NOMO-1 treated with dmso at 0.1 percent for 144 hours (cell line): ENCODE measurements around the gene ADNP.
A peak's percentile ranks its signal among the peaks of the same experiment; 100 is the strongest.
"Not testable (repeated sequence)": the region's sequence is repeated elsewhere in the genome, so short reads cannot be mapped to it uniquely, and the experiment has no call there.

Source experiments
- DNase-seq: peaks from one replicate; lab custom pipeline; 2025; ENCODE audit not compliant: unreplicated experiment; lab: John Stamatoyannopoulos, UW

Gene ADNP

GRCh38 chr20:50931306-50932015, at the start of gene ADNP:
Gene ADNP (minus strand): TSS chr20:50931437. CDS start chr20:50903996, 27,441 bp downstream.
- DNase-seq = peak; percentile 83

DNA sequence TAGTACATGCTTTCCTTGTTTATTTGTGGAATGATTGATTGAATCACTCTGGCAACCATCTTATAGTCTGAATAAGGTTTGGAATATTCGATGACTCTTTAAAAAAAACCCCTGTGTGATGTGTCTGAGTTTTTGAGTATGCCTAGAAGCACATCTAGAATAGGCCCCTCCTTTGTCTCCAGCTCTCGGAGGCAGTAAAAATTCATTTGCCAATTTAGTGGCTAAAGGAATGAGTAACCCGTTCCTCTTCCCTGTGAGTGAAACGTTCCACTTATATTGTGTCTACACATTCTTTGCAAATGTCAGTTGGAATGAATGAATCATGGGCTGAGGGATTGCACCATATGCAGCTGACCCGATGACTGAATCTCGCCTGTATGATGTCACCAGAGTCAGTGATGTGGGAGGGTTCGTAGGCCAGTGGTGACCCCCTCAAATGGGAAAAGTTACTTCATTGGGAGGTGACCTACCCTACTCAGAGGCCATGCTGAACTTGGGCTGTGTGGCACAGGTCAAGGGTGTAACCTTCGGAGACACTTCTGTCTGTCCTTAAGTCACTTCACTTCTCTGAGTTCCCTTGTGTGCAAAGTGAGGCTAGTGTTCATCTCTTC, 48.9 kb upstream of the ADNP start:
- peak; percentile 57 for DNase-seq

- DNase-seq = not testable (repeated sequence)
These were observed 47.3 kb upstream of the ADNP start for GRCh38 chr20:50978533-50978932.

GRCh38 chr20:50977066-50978021, 46.1 kb upstream of the ADNP start:
- DNase-seq = no peak

- DNase-seq = no peak
These were observed 44.6 kb upstream of the ADNP start for GRCh38 chr20:50975701-50976330.

DNA sequence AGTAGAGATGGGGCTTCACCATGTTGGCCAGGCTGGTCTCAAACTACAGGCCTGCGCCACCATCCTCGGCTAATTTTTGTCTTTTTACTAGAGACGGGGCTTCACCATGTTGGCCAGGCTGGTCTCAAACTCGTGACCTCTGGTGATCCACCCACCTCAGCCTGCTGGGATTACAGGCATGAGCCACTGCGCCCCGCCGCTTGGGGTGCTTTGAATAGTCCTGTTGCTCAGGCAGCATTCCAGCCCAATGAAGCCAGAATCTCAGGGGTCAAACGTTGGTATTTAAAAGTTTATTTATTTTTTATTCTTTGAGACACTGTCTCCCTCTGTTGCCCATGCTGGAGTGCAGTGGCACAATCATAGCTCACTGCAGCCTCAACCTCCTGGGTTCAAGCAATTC, 38.7 kb upstream of the ADNP start:
- no peak for DNase-seq

DNA sequence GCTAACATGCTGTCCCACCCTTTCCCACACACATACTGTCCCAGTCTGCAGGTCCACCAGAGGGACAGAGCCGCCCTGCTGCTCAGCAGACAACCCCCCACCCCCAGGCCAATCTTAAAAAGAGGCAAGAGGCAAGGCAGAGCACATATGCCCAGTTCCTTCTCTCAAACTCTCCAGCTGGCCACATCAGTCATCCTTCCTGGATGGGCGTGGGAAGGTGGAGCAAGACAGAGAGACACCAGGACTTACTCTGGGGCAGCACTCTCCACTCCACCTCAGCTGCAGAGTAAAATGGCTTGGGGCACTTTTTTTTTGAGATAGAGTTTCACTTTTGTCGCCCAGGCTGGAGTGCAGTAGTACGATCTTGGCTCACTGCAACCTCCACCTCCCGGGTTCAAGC, 38.2 kb upstream of the ADNP start:
- no peak for DNase-seq

- DNase-seq = no peak
These were observed 37.1 kb upstream of the ADNP start for GRCh38 chr20:50968289-50968688.

GRCh38 chr20:50967586-50967985, 36.3 kb upstream of the ADNP start:
- no peak for DNase-seq

- no peak for DNase-seq
These were observed 28.4 kb upstream of the ADNP start for GRCh38 chr20:50959543-50960126.

DNA sequence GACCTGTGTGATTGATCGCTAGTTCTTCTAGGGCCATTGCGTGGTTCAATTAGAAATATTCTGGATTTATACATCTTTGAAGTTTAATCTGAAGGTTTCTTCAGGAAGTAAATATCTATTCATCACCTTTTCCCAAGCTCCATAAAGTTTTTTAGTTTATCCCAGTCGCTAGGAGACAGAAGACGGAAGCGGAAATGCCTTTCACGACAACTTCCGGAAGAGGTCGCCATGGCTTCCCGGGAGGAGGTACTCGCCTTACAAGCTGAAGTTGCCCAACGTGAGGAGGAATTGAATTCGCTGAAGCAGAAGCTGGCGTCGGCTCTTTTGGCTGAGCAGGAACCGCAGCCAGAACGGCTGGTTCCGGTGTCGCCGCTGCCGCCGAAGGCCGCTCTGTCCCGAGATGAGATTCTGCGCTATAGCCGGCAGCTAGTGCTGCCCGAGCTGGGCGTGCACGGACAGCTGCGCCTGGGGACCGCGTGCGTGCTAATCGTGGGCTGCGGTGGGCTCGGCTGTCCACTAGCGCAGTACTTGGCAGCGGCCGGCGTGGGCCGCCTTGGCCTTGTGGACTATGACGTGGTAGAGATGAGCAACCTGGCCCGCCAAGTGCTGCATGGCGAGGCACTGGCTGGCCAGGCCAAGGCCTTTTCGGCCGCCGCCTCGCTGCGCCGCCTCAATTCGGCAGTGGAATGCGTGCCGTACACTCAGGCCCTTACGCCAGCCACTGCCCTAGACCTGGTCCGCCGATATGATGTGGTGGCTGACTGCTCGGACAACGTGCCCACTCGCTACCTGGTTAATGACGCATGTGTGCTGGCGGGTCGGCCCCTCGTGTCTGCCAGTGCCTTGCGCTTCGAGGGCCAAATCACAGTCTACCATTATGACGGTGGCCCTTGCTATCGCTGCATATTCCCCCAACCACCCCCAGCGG, 27.6 kb upstream of the ADNP start, which contains the start of gene MOCS3:
Gene MOCS3, plus strand, starts transcription at position 204 of the 928 bp plus-strand sequence. Its CDS starts 25 bp downstream, at position 229.
- peak; percentile 90 for DNase-seq

DNA sequence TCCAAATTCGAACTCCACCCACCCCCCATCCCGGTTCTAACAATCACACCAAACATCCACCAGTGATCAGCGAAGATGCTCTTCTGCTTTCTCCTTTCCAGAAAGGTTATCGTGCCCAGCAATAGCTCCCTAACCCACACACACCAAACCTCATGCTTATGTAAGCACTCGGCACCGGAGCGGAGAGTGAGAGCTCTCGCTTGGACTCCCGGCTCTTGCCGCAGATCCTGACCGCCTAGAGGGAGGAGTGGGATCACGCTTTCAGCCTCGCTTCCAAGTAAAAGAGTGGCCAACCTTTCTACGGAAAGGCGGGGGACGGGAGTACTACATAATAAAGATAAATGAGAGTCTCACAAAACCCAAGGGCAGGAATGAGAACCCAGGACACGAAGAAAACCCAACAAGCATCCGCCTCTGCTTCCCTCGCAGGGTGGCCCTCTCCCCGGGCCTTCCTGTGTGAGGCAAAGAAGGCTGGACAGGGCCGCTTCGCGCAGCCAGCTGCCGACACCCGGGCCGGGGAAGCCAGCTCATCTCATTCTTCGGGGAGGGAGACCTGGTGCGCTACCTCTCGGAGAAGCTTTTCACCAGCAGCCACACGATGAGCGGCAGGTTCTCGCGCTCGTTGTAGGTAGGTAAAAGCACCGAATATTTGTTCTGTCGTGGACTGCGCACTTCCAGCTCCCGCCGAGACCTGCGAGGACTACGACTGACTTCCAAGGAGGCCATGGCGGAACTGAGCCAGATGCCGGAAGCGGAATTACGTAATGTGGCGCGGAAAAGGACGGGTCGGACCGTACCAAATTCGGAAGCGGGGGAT, 26.8 kb upstream of the ADNP start, which contains the start of gene DPM1:
Gene DPM1, minus strand, starts transcription at position 735 of the 817 bp plus-strand sequence. Its CDS starts 9 bp downstream, at position 726.
- peak; percentile 90 for DNase-seq

GRCh38 chr20:50957276-50957675, 26.0 kb upstream of the ADNP start:
- no peak for DNase-seq

- no peak for DNase-seq
These were observed 22.6 kb upstream of the ADNP start for GRCh38 chr20:50953821-50954220.

- no peak for DNase-seq
These were observed 22.0 kb upstream of the ADNP start for GRCh38 chr20:50953196-50953595.

DNA sequence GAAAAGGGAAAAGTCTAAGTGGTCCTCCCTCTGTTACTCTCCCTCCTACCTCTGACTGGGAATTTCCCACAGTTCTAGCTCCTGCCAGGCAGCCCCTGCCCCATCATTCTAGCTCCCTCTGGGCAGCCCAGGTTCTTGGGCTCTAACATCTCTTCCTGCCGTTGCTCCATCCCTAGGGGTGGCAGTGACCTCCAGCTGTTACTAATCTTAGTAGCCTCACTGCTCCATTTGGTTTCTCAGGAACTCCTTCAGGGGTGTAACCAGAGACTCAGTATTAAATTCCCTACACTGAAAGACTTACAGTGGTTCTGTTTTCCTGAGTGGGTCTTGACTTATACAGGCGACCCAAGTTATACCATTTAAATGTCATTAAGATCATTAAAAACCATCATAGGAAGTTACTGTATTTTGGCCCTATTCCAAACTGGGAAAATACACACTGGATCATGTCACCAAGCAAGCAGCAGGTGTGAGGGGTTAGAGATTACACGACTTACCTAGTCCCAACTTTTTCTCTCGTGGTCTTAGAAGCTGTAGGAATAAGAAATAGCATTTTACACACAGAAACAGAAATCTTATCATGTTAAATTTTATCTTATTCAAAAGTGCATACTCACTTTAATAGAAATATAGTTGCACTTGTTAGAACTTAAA, 17.0 kb upstream of the ADNP start:
- DNase-seq = no peak

DNA sequence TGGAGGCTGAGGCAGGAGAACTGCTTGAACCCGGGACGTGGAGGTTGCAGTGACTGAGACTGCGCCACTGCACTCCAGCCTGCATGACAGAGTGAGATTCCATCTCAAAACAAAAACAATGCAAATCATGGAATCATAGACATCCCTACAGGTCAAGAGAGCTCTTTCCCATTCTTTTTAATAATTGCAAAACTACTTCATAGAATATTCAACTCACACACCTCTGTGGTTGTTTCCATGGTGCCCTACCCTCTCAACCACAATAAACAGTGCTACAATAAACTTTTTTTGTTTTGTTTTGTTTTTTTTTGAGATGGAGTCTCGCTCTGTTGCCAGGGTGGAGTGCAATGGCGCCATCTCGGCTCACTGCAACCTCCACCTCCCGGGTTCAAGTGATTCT, 11.8 kb upstream of the ADNP start:
- no peak for DNase-seq

DNA sequence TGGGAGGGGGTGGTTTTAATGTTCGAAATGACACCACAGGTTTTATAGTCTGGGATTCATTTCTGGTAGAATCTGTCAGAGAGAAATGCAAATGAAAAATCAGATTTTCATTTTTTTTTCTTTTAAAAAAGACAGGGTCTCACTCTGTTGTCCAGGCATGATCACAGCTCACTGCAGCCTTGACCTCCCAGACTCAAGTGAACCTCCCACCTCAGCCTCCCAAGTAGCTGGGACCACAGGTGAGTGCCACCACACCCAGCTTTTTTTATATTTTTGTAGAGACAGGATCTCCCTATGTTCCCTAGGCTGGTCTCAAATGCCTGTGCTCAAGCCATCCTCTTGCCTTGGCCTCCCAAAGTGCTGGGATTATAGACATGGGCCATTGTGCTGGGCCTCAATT, 2.4 kb upstream of the ADNP start:
- no peak for DNase-seq
